Measurements from ENCODE around the gene C1orf105.

C1orf105 gene

GRCh38 chr1:172405912-172406311, 14.6 kb upstream of the C1orf105 start:
- no peak for TF ChIP-seq CTCF (IDR thresholded peaks at IDR 0.05; ENCODE audit: low read depth, low read length, missing control alignments)
- no peak for DNase-seq (ENCODE audit: extremely low read depth, low read depth)
- H3K4me3 ChIP-seq (replicated peaks; ENCODE audit: low read depth, low read length), result no peak overlapping the region

GRCh38 chr1:172406968-172407367, 13.5 kb upstream of the C1orf105 start:
- DNase-seq (ENCODE audit: extremely low read depth, low read depth), result no peak
- no peak for TF ChIP-seq CTCF (IDR thresholded peaks at IDR 0.05; ENCODE audit: low read depth, low read length, missing control alignments)

GRCh38 chr1:172408958-172409357, 11.5 kb upstream of the C1orf105 start:
- no peak for TF ChIP-seq CTCF (IDR thresholded peaks at IDR 0.05; ENCODE audit: low read depth, low read length, missing control alignments)
- no peak overlapping the region for H3K4me3 ChIP-seq (replicated peaks; ENCODE audit: low read depth, low read length)
- no peak for DNase-seq (ENCODE audit: extremely low read depth, low read depth)

More at GRCh38 chr1:172406968-172407367, 13.5 kb upstream of the C1orf105 start:
- no peak overlapping the region for H3K4me3 ChIP-seq (replicated peaks; ENCODE audit: low read depth, low read length)

- no peak for DNase-seq (ENCODE audit: extremely low read depth, low read depth)
- no peak overlapping the region for H3K4me3 ChIP-seq (replicated peaks; ENCODE audit: low read depth, low read length)
Measured at GRCh38 chr1:172410027-172410426, 10.5 kb upstream of the C1orf105 start.

GRCh38 chr1:172411791-172412338, 8.6 kb upstream of the C1orf105 start:
- H3K4me3 ChIP-seq (replicated peaks; ENCODE audit: low read depth, low read length), result no peak overlapping the region
- no peak for DNase-seq (ENCODE audit: extremely low read depth, low read depth)
- TF ChIP-seq CTCF (IDR thresholded peaks at IDR 0.05; ENCODE audit: low read depth, low read length, missing control alignments), result no peak

More at GRCh38 chr1:172410027-172410426, 10.5 kb upstream of the C1orf105 start:
- TF ChIP-seq CTCF (IDR thresholded peaks at IDR 0.05; ENCODE audit: low read depth, low read length, missing control alignments), result no peak

- DNase-seq (ENCODE audit: extremely low read depth, low read depth), result no peak
- H3K4me3 ChIP-seq (replicated peaks; ENCODE audit: low read depth, low read length), result no peak overlapping the region
- no peak for TF ChIP-seq CTCF (IDR thresholded peaks at IDR 0.05; ENCODE audit: low read depth, low read length, missing control alignments)
Measured at GRCh38 chr1:172414331-172414730, 6.2 kb upstream of the C1orf105 start.

- TF ChIP-seq CTCF (IDR thresholded peaks at IDR 0.05; ENCODE audit: low read depth, low read length, missing control alignments), result no peak
- DNase-seq (ENCODE audit: extremely low read depth, low read depth), result no peak
- H3K4me3 ChIP-seq (replicated peaks; ENCODE audit: low read depth, low read length), result no peak overlapping the region
Measured at GRCh38 chr1:172416496-172417035, 3.9 kb upstream of the C1orf105 start.

Measured in HFF-Myc (cell line).